ENCODE results near the gene LAPTM4A.

DNA sequence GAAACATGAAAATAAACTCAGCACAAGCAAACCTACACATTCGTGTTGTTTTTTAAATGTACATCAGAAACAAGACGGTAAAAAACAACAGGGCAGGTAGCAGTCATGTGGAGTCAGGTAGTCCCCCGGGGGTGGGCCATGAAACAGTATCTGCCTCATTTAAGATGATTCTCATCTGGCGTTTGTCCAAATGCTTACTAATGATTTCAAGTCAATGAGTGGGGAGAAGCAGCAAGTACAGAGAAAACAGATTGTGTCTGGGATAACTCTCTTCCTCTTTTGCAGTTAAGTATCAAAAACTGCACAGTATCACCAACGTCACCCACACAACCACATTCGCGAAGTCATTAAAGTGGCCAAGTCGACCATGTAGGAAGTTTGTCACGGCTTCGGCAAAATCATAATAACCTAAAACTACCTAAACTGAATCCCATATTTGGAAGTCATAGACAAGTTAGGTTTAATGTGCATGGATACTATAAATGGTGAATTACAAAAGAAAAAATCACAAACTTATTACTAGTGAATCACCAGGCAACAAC, 1.3 kb downstream of the LAPTM4A start:
- TF ChIP-seq, protein P1, sequence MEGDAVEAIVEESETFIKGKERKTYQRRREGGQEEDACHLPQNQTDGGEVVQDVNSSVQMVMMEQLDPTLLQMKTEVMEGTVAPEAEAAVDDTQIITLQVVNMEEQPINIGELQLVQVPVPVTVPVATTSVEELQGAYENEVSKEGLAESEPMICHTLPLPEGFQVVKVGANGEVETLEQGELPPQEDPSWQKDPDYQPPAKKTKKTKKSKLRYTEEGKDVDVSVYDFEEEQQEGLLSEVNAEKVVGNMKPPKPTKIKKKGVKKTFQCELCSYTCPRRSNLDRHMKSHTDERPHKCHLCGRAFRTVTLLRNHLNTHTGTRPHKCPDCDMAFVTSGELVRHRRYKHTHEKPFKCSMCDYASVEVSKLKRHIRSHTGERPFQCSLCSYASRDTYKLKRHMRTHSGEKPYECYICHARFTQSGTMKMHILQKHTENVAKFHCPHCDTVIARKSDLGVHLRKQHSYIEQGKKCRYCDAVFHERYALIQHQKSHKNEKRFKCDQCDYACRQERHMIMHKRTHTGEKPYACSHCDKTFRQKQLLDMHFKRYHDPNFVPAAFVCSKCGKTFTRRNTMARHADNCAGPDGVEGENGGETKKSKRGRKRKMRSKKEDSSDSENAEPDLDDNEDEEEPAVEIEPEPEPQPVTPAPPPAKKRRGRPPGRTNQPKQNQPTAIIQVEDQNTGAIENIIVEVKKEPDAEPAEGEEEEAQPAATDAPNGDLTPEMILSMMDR (IDR thresholded peaks at IDR 0.05; ENCODE audit: insufficient read depth, low read depth, low read length): no peak
- TF ChIP-seq EZH2 (IDR thresholded peaks at IDR 0.05; ENCODE audit: insufficient read depth, low read length): no peak
